HepG2 (cell line): ENCODE measurements around the gene ZC3H12A. TPM values are rescaled to one million over a fixed set of nuclear protein-coding genes. Genes with fewer than 3 reads are reported as not detected.
A peak's percentile ranks its signal among the peaks of the same experiment; 100 is the strongest.

Source experiments
- ATF2 ChIP-seq: sonication (generic); formaldehyde crosslinking; IDR thresholded peaks from 2 replicates; pipeline ENCODE4 v1.4.0; 2020; ENCODE audit warnings: missing genetic modification reagents
- CEBPB ChIP-seq: IDR thresholded peaks from 2 replicates; pipeline ENCODE4 v1.6.1; 2011; ENCODE audit warnings: low read depth, low read length, improper control_type of control experiment, borderline replicate concordance
- CENPT ChIP-seq: sonication (generic); formaldehyde crosslinking; IDR thresholded peaks from 2 replicates; pipeline ENCODE4 v1.8.0; 2022; ENCODE audit warnings: low read depth, mild to moderate bottlenecking, moderate library complexity, missing genetic modification reagents
- GFI1 ChIP-seq: sonication (generic); formaldehyde crosslinking; IDR thresholded peaks from 2 replicates; pipeline ENCODE4 v1.5.0; 2020; ENCODE audit warnings: missing genetic modification reagents, mild to moderate bottlenecking, borderline replicate concordance
- HDAC2 ChIP-seq: sonication (generic); formaldehyde crosslinking; IDR thresholded peaks from 2 replicates; pipeline ENCODE4 v1.4.0; 2020; ENCODE audit warnings: missing genetic modification reagents
- HNRNPL ChIP-seq: fragments of 200-400 bp; formaldehyde crosslinking; IDR thresholded peaks from 2 replicates; pipeline ENCODE4 v1.6.1; 2017; ENCODE audit warnings: mild to moderate bottlenecking, low read depth, low read length
- HOMEZ ChIP-seq: IDR thresholded peaks from 2 replicates; pipeline ENCODE4 v1.6.1; 2016; ENCODE audit warnings: low read depth
- JUND ChIP-seq: sonication (generic); formaldehyde crosslinking; IDR thresholded peaks from 2 replicates; pipeline ENCODE4 v1.8.0; 2022; ENCODE audit warnings: mild to moderate bottlenecking, missing genetic modification reagents
- KLF15 ChIP-seq: sonication (generic); formaldehyde crosslinking; IDR thresholded peaks from 2 replicates; pipeline ENCODE4 v1.8.1; 2023; ENCODE audit warnings: borderline replicate concordance, mild to moderate bottlenecking, inconsistent platforms, missing genetic modification reagents, mixed read lengths
- NR1H2 ChIP-seq: sonication (generic); formaldehyde crosslinking; IDR thresholded peaks from 2 replicates; pipeline ENCODE4 v1.8.1; 2022; ENCODE audit warnings: low read depth, missing genetic modification reagents, borderline replicate concordance
- PHF21A ChIP-seq: sonication (generic); formaldehyde crosslinking; IDR thresholded peaks from 2 replicates; pipeline ENCODE4 v1.5.0; 2020; ENCODE audit warnings: mild to moderate bottlenecking, missing genetic modification reagents
- POLR2A ChIP-seq, 2 experiments: IDR thresholded peaks; 2 replicates each; pipeline ENCODE4 v1.6.1; 2011; ENCODE audit warnings: low read depth in 2 of 2, low read length in 2 of 2, mild to moderate bottlenecking in 1 of 2, moderate library complexity in 1 of 2; ENCODE audit not compliant: insufficient read depth in 1 of 2
- RCOR2 ChIP-seq: IDR thresholded peaks from 2 replicates; pipeline ENCODE4 v1.6.1; 2016; ENCODE audit warnings: missing biosample characterization, missing genetic modification reagents
- ZBTB7B ChIP-seq: sonication (generic); formaldehyde crosslinking; IDR thresholded peaks from 2 replicates; pipeline ENCODE4 v1.4.0; 2020; ENCODE audit warnings: missing genetic modification reagents
- ZFP36L1 ChIP-seq: sonication (generic); formaldehyde crosslinking; IDR thresholded peaks from 2 replicates; pipeline ENCODE4 v1.8.0; 2022; ENCODE audit warnings: mild to moderate bottlenecking, missing genetic modification reagents, moderate library complexity
- ZFY ChIP-seq: sonication (generic); formaldehyde crosslinking; IDR thresholded peaks from 2 replicates; pipeline ENCODE4 v1.4.0; 2020; ENCODE audit warnings: missing genetic modification reagents
- ZNF331 ChIP-seq: sonication (generic); formaldehyde crosslinking; IDR thresholded peaks from 2 replicates; pipeline ENCODE4 v1.4.0; 2020; ENCODE audit warnings: missing genetic modification reagents
- polyA plus RNA-seq, 8 experiments: library from polyadenylated mRNA; depleted of rRNA in 3 of 8; stranded (reverse) in 7 of 8; unstranded in 1 of 8; fragments of >200 nt; fragmentation: Illumina TruSeq in 4 of 8; extraction: Trizol in 4 of 8; gene quantifications; 2 replicates each; pipeline versions ENCODE4 v1.2.1 to v1.2.3, GENCODE V29; 2011 to 2016; ENCODE audit warnings: low read depth in 4 of 8, missing spikeins in 1 of 8, mixed read lengths in 1 of 8; ENCODE audit not compliant: insufficient read depth in 1 of 8
- total RNA-seq, 5 experiments: library from RNA; depleted of rRNA; stranded (reverse); fragments of >200 nt; fragmentation: Illumina TruSeq; extraction: Trizol; gene quantifications; 2 replicates each; pipeline ENCODE4 v1.2.3, GENCODE V29; 2016; ENCODE audit warnings: low read depth in 1 of 5
- TF ChIP-seq, protein P1 (sequence below): sonication (generic); formaldehyde crosslinking; IDR thresholded peaks from 2 replicates; pipeline ENCODE4 v1.4.0; 2020; ENCODE audit warnings: missing genetic modification reagents, mild to moderate bottlenecking, borderline replicate concordance
- TF ChIP-seq, protein P2 (sequence below): sonication (generic); formaldehyde crosslinking; IDR thresholded peaks from 2 replicates; pipeline ENCODE4 v1.5.1; 2020; ENCODE audit warnings: mild to moderate bottlenecking, missing genetic modification reagents, borderline replicate concordance

Gene ZC3H12A
- total and polyA plus RNA-seq, 2 of the 13 experiments (the other 11 are each of a cell fraction or from before 2014, with no cell fraction given), result 6.8 to 13.3 TPM

DNA sequence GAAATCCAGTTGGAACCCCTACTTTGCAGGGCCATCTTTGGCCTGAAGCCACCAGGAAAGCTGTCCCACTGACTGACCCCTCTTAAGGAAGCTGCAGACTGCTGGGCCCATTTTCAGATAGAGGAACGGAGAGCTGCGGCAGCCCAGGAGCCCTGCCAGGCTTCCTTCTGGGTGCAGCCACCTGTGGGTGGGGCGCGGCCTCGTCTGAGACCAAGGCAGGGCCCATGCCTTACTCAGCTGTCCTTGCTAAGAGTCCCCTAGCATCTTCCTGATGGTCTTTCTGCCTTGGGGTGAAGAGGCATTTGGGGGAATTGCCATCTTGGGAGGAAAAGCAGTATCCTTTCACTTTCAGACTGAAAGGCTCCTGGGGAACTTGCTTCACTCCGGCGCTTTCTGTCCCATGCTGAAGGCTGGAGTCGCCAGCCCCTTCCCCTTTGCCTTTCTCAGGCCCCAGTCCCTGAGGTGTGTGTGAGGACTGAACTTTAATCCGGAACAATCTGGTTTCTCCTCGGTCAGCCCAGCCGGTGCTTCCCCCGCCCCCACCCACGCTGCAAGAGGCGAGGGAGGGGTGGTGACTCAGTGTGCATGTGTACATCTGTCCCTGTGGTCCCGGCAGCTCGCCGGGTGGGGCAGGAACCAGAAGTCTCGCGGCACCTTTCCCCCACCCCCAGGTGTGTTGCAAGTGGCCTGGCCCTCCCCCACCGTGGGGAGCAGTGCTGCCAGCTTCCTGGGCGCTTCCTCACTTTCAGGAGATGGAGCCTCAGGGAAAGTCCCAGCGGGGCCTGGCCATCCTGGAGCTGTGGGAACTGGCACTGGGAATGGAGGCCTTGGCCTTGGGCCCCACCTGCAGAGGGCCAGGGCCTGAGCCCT lies 5.1 kb downstream of the ZC3H12A start (continued):
- TF ChIP-seq ATF2 (CRISPR knock-in tag), result peak; percentile 62; the same call in 1 of the 2 replicates
- 0 out of 2 replicates have a peak, but pooled peaks have one; percentile 59 for TF ChIP-seq HNRNPL
- TF ChIP-seq, protein P1, sequence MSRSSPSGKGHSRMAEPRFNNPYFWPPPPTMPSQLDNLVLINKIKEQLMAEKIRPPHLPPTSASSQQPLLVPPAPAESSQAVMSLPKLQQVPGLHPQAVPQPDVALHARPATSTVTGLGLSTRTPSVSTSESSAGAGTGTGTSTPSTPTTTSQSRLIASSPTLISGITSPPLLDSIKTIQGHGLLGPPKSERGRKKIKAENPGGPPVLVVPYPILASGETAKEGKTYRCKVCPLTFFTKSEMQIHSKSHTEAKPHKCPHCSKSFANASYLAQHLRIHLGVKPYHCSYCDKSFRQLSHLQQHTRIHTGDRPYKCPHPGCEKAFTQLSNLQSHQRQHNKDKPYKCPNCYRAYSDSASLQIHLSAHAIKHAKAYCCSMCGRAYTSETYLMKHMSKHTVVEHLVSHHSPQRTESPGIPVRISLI (CRISPR knock-in tag), result no peak
- TF ChIP-seq PHF21A, result peak; percentile 92
- peak; percentile 44; the same call in 1 of the 2 replicates for TF ChIP-seq HOMEZ (CRISPR knock-in tag)
- TF ChIP-seq NR1H2, result no peak
- TF ChIP-seq CENPT, result no peak
- peak; percentile 79 for TF ChIP-seq GFI1
- TF ChIP-seq POLR2A (IDR thresholded peaks at IDR 0.05; ENCODE audit: insufficient read depth in 1 of 2, low read depth in 2 of 2, low read length in 2 of 2), result peak in 1 of 2 experiments; percentile 60; a peak in 2 of 4 replicates
- peak; percentile 90 for TF ChIP-seq JUND (CRISPR knock-in tag)
- TF ChIP-seq ZFY (CRISPR knock-in tag), result peak; percentile 54
- TF ChIP-seq, protein P2, sequence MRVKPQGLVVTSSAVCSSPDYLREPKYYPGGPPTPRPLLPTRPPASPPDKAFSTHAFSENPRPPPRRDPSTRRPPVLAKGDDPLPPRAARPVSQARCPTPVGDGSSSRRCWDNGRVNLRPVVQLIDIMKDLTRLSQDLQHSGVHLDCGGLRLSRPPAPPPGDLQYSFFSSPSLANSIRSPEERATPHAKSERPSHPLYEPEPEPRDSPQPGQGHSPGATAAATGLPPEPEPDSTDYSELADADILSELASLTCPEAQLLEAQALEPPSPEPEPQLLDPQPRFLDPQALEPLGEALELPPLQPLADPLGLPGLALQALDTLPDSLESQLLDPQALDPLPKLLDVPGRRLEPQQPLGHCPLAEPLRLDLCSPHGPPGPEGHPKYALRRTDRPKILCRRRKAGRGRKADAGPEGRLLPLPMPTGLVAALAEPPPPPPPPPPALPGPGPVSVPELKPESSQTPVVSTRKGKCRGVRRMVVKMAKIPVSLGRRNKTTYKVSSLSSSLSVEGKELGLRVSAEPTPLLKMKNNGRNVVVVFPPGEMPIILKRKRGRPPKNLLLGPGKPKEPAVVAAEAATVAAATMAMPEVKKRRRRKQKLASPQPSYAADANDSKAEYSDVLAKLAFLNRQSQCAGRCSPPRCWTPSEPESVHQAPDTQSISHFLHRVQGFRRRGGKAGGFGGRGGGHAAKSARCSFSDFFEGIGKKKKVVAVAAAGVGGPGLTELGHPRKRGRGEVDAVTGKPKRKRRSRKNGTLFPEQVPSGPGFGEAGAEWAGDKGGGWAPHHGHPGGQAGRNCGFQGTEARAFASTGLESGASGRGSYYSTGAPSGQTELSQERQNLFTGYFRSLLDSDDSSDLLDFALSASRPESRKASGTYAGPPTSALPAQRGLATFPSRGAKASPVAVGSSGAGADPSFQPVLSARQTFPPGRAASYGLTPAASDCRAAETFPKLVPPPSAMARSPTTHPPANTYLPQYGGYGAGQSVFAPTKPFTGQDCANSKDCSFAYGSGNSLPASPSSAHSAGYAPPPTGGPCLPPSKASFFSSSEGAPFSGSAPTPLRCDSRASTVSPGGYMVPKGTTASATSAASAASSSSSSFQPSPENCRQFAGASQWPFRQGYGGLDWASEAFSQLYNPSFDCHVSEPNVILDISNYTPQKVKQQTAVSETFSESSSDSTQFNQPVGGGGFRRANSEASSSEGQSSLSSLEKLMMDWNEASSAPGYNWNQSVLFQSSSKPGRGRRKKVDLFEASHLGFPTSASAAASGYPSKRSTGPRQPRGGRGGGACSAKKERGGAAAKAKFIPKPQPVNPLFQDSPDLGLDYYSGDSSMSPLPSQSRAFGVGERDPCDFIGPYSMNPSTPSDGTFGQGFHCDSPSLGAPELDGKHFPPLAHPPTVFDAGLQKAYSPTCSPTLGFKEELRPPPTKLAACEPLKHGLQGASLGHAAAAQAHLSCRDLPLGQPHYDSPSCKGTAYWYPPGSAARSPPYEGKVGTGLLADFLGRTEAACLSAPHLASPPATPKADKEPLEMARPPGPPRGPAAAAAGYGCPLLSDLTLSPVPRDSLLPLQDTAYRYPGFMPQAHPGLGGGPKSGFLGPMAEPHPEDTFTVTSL, result peak; percentile 25; the same call in 1 of the 2 replicates
- TF ChIP-seq ZFP36L1 (CRISPR knock-in tag), result 0 out of 2 replicates have a peak, but pooled peaks have one; percentile 66
- TF ChIP-seq HDAC2 (CRISPR knock-in tag), result peak; percentile 93
- peak; percentile 70; the same call in 1 of the 2 replicates for TF ChIP-seq ZBTB7B (CRISPR knock-in tag)
- TF ChIP-seq ZNF331 (CRISPR knock-in tag), result peak; percentile 76
- peak; percentile 86 for TF ChIP-seq CEBPB
- TF ChIP-seq KLF15 (CRISPR knock-in tag), result no peak
- TF ChIP-seq RCOR2, result no peak
